ENCODE data around the gene CD300A.

CD300A gene

GRCh38 chr17:74439691-74440567 lies 26.5 kb upstream of the CD300A start:
- no peak for DNase-seq (ENCODE audit: low read depth)

GRCh38 chr17:74441537-74441936 lies 24.9 kb upstream of the CD300A start:
- DNase-seq (ENCODE audit: low read depth), result no peak

DNA sequence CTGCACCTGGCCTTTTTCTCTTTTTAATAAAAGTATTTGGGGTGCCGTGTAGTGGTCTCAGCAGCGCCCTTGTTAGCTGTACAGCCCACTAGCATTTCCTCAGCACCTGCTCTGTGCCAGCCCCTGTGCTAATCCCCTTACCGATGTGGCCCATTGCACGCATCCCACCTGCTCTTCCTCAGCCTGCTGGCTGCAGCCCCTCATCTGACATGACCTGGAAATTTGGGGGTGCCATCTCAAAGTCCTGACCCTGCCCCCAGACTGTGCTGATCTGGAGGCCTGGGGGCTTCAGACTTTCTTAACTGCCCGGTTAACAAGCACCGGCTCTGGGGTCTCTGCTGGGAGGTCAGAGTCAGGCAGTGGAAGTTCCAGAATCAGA lies 24.2 kb upstream of the CD300A start:
- no peak for DNase-seq (ENCODE audit: low read depth)

DNA sequence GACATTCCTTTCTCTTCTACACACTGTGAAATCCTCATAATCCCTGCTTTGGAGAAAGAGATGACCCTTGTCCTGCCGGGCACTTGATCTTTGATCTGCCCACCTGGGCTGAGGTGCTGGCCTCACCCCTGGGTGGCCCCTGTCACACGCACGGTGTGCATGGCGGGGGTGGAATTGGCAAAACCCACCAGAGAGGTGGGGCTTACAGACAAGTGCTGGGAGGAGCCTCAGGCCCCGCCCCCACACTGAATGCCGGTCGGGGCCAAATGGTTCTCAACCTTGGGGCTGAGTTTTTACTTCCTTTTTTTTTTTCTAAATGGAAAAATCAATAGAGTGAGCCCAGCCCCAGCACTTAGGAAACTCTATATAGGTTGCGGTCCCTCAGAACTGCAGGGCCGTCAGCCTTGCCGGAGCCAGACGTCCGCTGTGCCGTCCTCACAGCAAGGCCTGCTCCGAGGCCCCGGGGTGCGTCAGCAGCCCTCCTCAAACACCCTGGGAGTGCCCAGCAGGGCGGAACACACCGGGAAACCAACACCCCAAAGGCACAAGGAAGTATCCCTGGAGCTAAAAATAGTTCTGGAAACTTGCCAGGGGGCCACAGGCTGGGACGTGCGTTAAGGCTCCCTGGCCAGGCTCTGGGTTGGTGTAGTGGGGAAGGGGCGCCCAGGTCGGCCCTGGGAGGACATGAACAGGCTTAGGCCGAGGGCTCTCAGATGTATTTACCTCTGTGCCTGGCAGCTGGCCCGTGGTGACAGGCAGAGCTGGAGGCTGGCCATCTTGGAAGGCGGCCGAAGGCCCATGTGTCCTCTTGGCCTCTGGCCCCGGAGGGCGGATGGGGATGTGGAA lies 23.5 kb upstream of the CD300A start:
- no peak for DNase-seq (ENCODE audit: low read depth)

GRCh38 chr17:74443516-74444296 lies 22.7 kb upstream of the CD300A start:
- no peak for DNase-seq (ENCODE audit: low read depth)

DNA sequence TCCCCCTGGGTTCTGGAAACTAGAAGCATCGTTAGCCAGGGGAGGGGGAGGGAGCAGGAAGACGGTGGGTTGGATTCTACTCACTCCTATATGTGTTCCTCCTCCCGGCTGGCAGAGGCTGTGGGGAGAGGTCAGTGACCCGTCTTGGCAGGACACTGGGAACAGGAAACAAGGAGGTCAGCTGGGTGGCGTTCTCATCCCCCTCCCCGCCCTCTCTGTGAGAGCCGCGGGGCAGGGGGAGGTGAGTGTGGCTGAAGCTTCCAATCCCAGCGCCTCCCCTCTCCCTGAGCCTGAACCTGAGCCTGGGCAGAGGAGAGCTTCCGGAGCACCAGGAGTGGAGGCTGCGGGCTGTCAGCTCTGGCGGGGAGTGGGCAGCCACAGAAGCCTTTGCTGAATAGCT lies 22.0 kb upstream of the CD300A start:
- no peak for DNase-seq (ENCODE audit: low read depth)

DNA sequence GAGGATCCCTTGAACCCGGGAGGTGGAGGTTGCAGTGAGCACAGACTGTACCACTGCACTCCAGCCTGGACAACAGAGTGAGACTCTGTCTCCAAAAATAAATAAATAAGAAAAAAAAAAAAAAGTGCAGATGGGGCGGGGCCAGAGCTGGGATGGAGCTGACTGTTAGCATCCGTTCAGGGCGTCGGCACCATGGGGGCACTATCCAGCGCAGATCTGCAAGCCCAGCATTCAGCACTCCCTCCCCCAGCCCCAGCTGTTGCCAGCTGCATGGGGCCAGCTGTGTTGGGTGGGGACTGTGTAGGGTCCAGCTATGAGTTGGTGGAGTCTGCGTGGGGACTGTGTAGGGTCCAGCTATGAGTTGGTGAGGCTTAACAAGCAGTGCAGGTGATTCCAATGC lies 21.3 kb upstream of the CD300A start:
- no peak for DNase-seq (ENCODE audit: low read depth)

- DNase-seq (ENCODE audit: low read depth), result no peak
These were observed 19.6 kb upstream of the CD300A start for GRCh38 chr17:74446551-74447500.

DNA sequence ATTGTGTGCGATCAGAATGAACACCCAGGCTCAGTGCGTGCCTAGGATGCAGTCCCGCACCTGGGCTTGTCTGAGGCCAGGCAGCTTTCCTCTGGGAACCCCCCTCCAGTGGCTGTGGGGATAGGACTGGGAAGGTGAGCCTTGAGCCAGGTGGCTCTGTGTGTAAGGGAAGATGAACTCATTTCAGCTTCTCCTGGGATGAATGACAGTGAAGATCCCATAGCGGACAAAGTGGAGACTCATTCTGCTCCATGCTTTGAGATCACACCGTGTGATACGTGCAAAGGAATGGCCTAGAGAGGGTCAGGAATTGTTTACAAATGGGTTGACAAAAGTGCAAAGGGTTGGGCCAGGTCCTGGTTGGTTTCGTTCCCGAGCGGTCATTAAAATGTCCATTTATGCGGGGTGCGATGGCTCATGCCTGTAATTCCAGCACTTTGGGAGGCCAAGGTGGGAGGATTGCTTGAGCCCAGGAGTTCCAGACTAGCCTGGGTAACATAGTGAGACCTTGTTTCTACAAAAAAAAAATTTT lies 18.7 kb upstream of the CD300A start:
- DNase-seq (ENCODE audit: low read depth), result no peak

DNA sequence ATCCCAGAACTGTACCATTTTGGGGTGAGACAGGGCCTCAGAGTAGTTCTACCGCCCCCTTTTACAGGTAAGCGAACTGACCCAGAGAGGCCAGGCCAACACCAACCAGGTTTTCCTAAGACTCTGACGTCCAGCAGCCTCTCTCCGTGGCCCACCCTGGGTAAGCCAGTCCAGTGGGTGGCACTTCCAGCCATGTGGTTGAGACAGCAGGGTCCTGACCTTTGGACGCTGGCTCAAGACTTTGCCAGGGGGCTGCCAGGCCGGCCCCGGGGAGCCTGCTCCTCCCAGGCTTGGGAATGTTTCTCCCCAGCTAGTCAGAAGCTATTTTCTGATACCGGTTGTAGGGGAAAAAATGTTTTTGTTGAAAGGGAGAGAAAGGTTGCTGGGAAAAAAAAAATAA lies 17.7 kb upstream of the CD300A start:
- no peak for DNase-seq (ENCODE audit: low read depth)

DNA sequence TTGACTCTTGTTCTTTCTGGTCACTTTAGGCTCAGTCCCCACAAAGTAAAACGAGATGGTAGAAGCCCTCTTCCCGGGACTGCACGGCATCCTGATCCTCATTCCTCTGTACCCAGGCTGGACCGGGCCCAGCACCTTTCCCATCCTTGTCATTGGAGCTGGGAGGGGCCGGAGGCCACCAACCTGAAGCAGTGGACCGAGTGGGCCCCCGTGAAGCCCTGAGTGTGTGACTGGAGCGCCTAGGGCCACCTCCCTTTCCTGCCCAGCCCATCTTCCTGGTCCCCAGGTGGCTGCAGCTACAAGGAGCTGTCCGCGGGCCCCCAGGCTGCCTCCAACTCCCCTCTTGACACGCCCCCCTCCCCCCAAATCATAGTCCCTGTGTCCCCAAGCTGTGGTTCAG lies 17.1 kb upstream of the CD300A start:
- DNase-seq (ENCODE audit: low read depth), result no peak

- DNase-seq (ENCODE audit: low read depth), result no peak
These were observed 16.7 kb upstream of the CD300A start for GRCh38 chr17:74449773-74450172.

DNA sequence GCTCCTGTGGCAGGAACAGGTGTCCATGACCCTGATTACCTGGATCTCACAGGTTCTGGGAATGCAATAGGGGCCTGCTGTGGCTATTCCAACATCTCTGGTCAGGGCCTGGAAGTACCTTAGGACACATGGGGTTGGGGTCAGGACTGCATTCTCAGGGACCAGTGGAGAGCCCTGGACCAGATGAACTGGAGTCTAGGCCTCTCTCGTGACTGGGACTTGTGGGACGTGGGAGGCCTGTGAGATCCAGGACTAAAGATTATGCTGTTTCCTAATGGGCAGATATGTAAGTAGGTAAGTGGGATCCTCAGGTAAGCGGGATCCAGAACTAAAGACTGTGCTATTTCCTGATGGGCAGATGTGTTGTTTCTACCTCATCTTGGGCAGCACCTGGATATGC lies 16.2 kb upstream of the CD300A start:
- DNase-seq (ENCODE audit: low read depth), result no peak

DNA sequence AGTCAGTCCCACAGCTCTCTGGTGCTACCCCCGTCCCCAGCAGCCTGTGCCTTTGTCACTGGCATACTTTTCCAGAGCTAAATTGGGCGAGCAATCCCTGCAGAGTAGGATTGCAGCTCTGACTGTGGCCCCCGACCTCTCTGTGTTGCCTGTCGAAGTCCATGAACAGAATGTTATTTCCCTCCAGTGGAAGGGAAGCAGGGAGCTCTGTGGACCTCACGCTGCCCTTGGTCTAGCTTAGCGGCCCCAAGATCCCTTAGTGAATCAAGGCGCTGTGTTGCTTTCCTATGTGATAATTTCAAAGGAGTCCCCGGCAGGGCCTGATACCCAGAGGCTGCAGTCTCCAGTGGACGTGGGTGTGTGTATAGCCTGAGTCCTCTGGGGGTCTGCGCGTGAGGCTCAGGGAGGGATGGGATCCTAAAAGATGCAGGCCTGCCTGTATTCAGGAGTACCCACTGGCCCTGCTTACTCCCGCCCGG lies 15.5 kb upstream of the CD300A start:
- no peak for DNase-seq (ENCODE audit: low read depth)

DNA sequence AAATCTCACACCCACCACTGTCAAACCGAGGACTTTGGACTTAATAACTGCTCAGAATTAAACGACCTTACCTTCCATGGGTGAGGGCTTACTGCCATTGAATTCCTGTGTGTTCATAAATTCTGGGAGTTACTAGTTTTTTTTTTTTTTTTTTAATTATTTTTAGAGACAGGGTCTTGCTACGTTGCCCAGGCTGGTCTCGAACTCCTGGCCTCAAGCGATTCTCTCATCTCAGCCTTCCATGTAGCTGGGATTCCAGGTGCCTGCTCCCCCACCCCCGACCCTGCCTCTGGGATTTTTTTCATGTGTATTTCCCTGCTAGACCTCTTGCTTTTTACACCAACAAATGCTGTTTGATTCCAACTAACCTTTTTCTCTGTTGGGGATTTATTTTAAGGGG lies 14.9 kb upstream of the CD300A start:
- no peak for DNase-seq (ENCODE audit: low read depth)

- DNase-seq (ENCODE audit: low read depth), result no peak
These were observed 14.2 kb upstream of the CD300A start for GRCh38 chr17:74452033-74452840.

DNA sequence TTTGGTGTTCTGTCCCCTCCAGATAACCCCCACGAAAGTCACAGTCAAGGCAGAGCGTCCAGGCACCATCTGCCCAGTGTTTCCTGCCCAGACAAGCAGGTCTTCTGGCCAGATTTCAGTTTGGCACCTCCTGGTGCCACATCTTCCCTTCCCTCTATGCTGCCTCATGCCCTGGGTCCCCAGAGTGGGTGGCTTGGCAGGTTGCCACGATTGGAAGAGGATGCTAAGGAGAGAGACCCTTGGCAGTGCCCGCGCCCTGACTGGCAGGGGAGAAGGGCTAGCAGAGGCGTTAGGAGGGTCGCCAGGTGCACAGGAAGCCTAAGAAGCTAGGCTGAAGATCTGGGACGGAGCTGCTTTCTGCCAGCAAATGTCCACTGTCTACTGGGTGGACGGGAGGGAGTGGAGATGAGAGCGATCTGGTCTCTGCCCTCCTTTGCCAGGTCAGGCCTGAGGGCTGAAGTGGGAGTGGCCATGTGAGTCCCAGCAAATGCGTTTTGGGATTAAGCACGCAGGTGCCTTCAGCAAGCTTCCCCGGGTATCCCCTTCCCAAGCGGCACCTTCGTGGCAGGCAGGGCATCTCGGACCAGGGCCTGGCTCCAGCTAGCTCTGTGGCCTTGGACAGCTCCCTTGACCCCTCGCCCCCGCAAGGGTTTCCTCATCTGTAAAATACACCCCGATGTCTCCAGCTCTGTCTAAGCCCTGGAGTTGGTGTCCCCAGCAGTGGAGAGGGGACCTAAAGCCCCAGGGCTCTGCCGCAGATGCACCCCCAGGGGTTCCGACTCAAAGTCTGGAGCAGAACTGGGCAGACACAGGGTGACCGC lies 13.4 kb upstream of the CD300A start:
- no peak for DNase-seq (ENCODE audit: low read depth)

DNA sequence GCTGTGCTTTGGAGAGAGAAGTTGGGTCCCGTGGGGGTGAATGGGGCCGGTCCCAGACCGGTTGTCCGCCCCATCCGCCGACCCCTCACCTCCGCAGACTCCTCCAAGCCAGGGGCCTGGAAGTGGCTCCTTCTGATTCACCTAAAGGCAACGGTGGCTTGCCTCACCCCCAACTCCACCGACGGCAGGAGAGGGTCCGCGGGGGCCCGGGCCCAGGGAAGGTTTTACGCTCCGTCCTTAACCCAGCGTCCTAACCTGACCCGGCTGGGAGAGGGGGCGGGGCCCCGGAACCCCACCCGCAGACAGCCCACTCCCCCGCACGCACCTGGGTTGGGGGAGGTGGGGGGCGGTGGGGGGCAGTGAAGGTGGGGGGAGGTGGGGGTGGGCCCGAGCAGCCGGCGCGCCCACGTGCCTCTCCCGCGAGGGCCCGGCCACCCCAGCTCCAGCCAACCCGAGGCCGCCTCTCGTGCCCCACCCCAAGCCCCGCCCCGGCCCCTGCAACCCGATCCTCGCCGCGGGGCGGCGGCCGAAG lies 12.7 kb upstream of the CD300A start:
- peak; percentile 32 for DNase-seq (ENCODE audit: low read depth)

All from stimulated activated CD4-positive, alpha-beta T cell treated with anti-CD3 and anti-CD28 coated beads, Interleukin-2, amount 100 ng/mL, for 4 hours (primary cell).